T-helper 2 cell treated with Interferon-gamma antibody and Interleukin-4, amounts not matched to agents 100 ng/mL and 5 ng/mL, for 36 hours (primary cell): ENCODE measurements around the gene NRG2. TPM values are rescaled to one million over a fixed set of nuclear protein-coding genes. Genes with fewer than 3 reads are reported as not detected.

Experiments used
- intact Hi-C: fragments of 100-400 bp; cut with micrococcal nuclease; formaldehyde crosslinking; loops from one replicate; pipeline ENCODE4 v1.15.1; 2023
- total RNA-seq: library from RNA; stranded (reverse); gene quantifications from 2 replicates; pipeline ENCODE4 v1.2.3, GENCODE V29; 2022

Gene NRG2
- total RNA-seq, 1 donor from 2014 or later = not detected

DNA sequence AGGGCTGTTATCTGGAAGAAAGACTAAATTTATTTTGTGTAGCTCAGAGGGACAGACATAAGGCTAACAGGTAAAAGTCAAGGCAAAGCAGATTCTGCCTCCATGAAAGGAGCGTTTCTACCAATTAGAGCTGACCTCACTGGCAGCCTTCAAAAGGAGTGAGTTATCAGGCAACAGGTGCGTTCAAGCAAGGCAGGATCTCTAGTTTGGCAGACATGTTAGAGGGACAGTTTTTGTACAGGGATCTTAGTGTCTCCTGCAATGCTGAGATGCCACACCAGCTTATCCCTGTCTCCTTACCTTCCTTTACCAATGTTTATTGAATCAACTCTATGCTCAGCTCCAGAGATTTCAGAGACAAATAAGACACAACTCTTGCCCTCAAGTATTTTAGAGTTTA, 73.8 kb downstream of the NRG2 start:
- intact Hi-C loops = loop anchor here (1.0 kb wide), 1 partner anchor 188 kb away; no protein-coding TSS in a partner anchor

GRCh38 chr5:139968547-139969261, 74.4 kb downstream of the NRG2 start:
- intact Hi-C loops = loop anchor here (1.0 kb wide), 2 partner anchors 181 to 189 kb away; no protein-coding TSS in a partner anchor

- intact Hi-C loops = no loop called here
These were observed 75.7 kb downstream of the NRG2 start for GRCh38 chr5:139967353-139967752.

DNA sequence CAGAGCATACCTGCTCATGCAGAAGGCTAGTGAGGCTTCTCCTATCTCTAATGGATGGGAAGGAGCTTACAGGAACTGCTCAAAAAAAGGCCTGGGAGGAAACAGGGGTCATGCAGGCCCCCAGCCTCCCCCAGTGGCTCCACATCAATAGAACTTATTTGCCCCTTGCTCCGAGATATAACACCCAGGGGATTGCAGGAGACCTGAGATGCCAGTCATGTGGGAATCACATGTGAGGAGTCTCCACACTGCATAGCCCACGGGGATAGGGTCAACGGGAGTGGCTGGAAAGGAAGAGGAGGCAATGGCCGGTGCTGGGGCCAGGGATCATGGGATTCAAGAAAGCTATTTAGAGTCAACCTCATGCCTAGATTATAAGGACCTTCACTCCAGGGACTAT, 76.2 kb downstream of the NRG2 start:
- intact Hi-C loops = no loop called here

GRCh38 chr5:139964994-139965565, 78.0 kb downstream of the NRG2 start:
- intact Hi-C loops = no loop called here

GRCh38 chr5:139964266-139964993, 78.7 kb downstream of the NRG2 start:
- intact Hi-C loops = no loop called here

GRCh38 chr5:139962445-139962844, 80.7 kb downstream of the NRG2 start:
- intact Hi-C loops = no loop called here

GRCh38 chr5:139961435-139962157, 81.5 kb downstream of the NRG2 start:
- intact Hi-C loops = no loop called here

GRCh38 chr5:139960723-139961383, 82.2 kb downstream of the NRG2 start:
- intact Hi-C loops = no loop called here

- intact Hi-C loops = no loop called here
These were observed 84.5 kb downstream of the NRG2 start for GRCh38 chr5:139958432-139959148.

DNA sequence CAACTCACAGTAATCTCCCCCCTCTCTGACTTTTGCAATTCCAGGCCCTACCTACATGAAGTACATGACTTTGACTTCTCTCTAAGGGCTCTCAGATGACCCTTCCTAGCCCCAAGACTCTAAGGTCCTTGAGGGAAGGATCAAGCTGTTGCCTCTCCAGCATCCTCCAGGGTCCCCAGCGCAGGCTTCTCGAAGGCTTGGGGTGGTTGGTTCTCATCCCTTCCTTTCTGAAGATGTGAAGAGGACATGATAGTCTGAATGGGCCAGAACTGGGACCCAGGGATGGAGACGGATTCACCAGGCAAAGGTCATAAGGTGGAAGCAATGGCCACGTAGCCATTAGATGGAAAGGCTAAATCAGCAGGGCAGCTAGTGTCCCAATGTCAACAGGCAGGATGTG, 86.8 kb downstream of the NRG2 start:
- intact Hi-C loops = no loop called here

DNA sequence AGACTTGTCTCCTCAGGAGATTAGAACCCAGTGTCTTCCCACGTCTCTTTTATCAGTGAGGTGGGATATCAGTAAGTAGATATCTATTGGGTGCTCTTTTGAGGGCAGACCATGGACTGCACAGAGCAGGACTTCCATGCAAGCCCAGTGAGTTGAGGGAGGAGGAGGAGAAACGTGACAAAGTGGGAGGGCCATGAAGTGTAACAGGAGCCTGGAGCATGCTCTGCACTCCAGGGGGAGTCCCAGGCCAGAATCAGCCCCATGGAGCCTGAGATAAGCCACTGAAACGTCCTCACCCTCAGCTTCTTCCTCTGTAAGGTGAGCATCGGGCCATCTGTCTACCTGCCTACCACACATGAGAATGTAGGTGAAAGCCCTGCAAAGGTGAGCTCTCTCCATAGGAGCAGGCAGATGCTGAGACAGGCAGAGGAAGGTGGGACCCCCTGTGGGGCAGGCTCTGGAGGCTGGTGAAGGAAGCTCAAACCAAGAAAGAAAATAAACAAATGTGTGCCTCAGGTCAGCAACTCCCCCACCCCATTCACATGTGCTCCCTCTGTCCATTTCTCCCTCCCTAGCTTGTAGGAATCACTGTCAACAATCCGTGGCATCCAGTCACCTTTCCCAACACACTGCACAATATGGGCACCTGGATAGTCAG, 87.4 kb downstream of the NRG2 start:
- intact Hi-C loops = no loop called here

- intact Hi-C loops = no loop called here
These were observed 88.0 kb downstream of the NRG2 start for GRCh38 chr5:139955053-139955605.

GRCh38 chr5:139954462-139954861, 88.6 kb downstream of the NRG2 start:
- intact Hi-C loops = no loop called here

GRCh38 chr5:139954022-139954421, 89.1 kb downstream of the NRG2 start:
- intact Hi-C loops = no loop called here

- intact Hi-C loops = no loop called here
These were observed 90.5 kb downstream of the NRG2 start for GRCh38 chr5:139952574-139952973.

- intact Hi-C loops = no loop called here
These were observed 91.1 kb downstream of the NRG2 start for GRCh38 chr5:139951983-139952382.

DNA sequence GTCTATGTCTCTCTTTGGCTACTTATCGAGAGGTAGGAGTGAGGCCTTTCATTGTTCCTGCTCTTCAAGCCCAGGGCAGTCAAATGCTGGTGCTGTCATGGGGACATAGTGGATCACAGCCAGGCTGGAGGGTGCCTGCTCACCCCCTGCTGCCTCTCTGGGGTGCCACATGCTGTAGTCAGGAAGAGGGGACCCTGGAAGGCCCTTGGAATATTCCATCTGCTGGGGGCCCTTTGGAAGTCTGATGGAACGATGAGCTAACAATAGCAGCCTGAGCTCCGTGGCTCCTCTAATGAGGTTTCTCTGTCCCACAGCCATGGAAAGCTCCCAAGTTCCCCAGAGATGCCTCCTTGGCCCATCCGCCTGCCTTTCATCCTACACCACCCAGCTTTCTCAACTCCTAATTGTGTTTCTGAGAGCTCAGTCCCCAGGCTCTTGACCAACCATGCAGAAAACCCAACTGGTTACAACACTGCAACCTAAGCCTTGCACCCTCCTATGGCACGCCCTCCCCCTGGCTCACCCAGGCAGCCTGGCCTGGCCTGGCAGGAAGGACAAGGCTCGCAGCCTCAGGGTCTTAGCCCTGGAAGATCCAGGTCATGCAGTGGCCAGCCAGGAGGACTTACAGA, 91.7 kb downstream of the NRG2 start:
- intact Hi-C loops = no loop called here

- intact Hi-C loops = no loop called here
These were observed 92.7 kb downstream of the NRG2 start for GRCh38 chr5:139950436-139950835.
